Fibroblast of upper back skin (primary cell): ENCODE measurements around the gene SH3RF3.

Source experiments
- DNase-seq: peaks from one replicate; pipeline ENCODE4 v3.0.0-alpha.2; 2013

SH3RF3 gene

DNA sequence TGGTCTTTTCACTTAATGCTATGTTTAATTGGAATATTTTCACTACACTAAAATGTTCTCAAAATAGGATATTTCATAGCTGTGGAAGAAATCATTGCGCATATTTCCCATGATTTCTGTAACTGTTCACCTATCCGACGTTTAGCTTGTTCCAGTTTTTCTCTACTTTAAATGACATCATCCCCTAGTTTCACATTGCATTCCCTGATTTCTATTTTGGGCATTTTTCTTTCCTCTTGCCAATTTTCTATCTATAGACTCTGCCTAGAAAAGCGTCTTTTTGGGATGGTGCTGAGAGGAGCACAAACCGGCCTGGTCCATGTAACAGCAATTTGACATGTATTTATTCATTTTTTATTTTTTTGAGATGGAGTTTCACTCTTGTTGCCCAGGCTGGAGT lies 163.4 kb downstream of the SH3RF3 start:
- no peak for DNase-seq

DNA sequence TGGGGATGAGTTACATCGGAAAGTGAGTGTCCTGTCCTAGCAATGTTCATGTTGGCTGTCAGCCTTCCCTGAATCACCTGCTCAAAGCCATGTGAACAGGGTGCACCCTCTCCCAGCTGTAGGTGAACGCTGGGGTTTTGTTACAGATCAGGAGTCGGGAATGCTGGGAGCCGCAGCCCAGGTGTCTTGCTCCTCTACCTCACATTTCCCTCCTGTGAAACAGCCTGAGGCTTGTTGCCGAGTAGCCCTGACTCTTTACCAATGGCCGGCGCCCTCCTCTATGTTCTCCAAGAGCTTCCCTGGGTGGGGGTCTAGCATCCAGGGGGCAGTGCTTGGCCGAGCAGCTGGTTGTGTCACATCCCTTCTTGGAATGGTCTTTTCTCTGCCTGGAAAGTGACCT lies 164.7 kb downstream of the SH3RF3 start:
- no peak for DNase-seq

DNA sequence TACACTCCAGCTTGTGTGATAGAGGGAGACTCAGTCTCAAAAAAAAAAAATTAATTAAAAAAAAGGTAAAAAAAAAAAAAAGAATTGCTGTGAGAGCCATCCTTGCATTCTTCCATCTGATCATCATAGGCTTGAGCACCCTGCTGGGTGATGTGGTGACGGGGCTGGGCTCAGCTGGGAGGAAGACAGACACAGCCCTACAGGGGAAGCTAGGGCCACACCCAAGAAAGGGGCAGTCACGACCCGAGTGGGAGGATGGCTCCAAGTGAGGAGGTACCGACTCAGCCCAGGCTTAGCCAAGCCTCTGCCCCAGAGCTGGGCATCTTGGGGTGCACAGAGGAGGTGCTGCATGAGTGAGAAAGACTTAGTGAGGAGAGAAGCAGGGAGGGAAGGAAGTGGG lies 165.5 kb downstream of the SH3RF3 start:
- no peak for DNase-seq

DNA sequence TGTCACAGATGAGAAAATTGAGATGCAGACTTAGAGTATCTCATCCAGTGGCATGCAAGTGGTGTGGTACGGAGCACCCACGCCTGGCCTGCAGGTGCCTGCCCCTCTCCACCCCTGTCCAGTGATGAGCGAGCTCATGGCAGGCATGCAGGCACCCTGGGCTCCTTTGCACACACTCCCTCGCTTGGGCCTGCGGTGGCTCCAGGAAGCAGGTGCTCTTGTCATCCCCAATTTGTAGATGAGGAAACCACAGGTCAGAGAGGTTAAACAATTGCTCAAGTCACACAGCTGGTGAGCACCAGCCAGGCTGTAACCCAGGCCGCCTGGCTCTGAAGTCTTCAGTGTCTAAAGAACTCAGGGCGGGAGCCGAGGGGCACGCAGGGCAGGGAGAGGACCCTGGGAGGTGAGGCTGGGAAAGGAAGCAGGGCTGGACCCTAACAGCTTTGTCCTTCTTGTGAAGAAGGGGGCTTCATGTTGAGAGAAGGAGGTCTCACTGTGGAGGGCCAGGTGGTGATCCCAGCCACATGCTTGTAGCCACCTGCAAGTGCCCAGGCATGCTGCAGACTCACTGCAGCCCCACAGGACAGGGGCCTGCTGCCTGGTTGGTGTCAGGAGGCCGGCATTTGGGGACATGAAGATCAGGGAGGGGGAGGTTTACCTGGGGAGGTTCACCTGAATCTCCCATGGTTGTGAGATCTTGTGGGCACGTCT lies 166.2 kb downstream of the SH3RF3 start:
- no peak for DNase-seq

DNA sequence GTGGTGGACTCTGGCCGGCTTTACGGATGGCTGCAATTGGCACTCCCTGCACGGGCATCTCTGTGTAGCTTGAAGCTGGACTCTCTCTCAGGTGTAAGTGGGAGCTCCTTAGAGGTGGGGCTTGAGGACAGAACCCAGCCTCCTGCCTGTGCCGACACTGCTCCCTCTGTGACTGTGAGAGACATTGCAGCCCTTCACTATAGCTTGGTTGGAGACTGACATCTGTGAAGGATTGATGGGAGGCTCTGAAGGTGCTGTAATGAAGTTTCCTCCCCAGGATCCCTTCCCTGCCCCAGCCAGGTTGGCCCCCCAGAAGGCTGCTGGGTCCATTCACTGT lies 166.7 kb downstream of the SH3RF3 start:
- DNase-seq, result no peak

DNA sequence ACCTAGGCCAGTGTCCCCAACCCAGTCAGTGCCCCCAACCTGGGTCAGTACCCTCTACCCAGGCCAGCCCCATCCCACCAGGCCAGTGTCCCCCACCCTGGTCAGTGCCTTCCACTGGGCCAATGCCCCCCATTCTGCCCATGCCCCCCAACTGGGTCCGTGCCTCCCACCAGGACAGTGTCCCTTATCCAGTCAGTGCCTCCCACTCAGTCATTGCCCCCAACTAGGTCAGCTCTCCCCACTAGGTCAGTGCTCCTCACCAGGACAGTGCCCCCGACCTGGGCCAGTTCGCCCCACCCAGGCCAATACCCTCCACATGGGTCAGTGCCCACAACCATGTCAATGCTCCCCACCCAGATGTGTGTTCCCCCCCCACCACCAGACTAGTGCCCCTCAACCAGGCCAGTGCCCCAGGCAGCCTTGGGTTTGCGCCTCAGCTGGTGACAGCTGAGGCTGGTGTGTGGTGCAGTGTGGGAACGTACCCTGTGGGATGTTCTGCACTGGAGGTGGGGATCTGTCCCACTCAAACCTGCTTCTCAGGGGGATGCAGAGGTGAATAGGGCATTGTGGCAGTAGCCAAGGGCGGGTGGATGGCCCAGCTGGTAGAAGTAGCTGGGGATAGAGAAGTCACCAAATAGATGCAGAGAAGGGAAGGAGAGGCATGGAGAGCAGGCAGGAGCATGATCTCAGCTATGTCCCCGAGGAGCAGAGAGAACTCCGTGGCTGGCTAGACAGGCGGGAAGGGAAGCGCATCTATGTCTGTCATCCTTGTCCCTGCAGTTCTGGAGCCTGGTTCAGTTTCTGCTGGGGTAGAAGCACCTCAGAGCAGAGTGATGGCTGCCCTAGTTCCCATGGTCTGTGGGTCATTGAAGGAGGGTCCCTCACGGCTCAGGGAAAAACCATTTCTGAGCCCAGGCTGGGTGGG lies 168.8 kb downstream of the SH3RF3 start:
- DNase-seq, result no peak

DNA sequence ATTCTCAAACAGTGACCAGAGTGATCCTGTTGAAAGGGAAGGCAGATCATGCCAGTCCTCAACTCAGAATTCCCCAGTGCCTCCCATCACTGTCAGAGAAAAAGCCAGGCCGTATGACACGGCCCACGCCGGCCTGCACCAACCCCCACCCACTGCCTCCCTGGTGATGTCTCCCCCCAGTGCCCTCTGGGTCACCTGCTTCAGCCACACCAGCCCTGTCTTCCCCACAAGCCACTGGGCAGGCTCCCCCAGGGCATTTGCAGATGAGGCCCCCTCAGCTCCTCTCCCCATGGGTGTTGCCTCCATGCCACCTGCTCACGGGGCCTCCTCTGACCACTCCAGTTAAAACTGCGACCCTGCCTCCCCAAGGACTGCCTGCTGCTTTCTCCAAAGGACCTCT lies 169.8 kb downstream of the SH3RF3 start:
- DNase-seq, result no peak

DNA sequence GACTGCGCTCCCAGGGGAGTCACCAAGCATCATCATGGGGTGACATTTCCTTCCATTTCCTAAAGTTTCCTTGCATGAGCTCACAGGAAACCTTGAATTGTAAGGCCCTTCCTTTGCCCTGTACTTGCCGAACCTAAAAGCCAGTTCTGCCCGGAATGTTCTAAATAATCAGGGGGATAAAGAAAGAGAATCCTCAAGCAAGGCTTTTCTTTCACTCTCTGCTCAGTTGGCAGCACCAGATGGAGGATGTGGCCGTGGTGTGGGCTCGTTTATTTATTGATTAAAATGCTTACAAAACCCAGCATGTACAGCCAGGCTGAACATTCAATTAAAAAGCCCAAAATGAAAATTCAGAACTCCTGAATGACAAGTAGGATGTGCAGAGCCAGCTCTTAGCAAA lies 170.5 kb downstream of the SH3RF3 start:
- DNase-seq, result no peak

DNA sequence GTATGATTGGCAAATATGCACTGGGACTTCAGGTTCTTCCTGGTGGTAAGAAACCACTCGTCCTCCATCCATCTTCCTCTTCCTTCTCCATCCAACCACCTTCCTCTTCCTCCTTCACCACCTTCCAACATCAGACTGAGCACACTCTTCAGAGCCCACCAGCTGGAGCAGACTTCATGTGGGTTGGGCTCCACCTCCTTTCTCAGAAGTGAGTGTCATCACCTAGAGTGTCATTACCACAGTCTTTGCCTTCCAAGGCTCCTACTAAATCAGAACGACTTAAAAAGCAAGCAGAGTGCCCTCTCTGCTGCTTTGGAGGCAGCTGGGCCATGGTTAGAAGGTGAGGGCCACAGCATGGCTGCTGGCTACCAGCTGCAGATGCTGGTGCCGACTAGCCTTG lies 171.6 kb downstream of the SH3RF3 start:
- DNase-seq, result no peak

DNA sequence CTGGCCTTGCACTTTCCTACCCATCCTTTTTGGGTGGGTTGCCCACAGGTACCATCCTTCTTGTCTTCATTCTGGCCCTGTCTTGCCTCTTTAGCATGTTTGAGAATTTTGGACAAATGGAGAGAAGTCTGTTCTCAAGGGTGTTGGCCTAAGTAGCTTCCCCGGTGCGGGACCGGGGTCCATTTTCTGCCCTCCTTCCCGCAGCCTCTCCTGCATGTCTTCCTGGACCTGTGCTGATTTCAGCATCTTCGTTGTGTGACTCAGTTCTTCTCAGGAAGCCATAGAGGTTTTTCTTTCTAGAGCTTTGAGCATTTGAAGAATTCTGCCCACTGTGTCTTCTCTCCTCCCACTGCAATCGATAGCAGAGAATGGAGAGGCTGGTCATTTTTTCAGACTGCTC lies 172.7 kb downstream of the SH3RF3 start:
- DNase-seq, result no peak

DNA sequence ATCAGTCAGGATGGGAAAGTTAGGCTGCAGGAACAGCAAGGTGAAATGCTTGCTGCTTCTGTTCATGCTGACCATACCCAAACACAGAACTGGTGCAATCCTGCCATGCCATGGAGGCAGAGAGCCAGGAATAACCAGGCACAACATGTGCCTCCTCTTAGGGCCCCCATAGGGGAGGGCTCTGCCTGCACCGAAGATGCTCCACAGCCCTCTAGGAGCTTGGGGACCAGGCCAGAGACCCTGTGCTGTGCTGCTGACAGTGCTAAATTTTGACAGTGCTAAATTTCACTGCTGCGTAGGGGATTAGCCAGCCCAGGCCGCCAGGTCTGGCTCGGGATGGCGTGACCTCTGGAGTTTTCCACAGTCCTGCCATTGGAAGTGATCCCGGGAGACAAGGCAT lies 173.3 kb downstream of the SH3RF3 start:
- no peak for DNase-seq

DNA sequence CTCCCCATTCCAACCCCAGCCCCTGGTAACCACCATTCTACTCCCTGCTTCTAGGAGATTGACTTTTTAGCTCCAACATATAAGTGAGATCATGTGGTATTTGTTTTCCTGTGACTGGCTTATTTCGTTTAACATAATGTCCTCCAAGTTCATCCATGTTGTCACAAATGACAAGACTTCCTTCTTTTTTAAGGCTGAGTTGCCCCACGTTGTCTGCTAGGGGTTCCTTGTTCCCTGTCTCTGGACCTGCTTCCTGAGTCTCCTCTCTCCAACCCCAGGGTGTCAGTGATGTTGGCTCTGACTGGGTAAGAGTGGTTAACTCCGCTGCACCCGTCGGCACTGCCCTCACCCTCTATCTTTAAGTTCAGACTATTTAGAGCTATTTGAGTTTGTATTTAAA lies 175.2 kb downstream of the SH3RF3 start:
- no peak for DNase-seq

DNA sequence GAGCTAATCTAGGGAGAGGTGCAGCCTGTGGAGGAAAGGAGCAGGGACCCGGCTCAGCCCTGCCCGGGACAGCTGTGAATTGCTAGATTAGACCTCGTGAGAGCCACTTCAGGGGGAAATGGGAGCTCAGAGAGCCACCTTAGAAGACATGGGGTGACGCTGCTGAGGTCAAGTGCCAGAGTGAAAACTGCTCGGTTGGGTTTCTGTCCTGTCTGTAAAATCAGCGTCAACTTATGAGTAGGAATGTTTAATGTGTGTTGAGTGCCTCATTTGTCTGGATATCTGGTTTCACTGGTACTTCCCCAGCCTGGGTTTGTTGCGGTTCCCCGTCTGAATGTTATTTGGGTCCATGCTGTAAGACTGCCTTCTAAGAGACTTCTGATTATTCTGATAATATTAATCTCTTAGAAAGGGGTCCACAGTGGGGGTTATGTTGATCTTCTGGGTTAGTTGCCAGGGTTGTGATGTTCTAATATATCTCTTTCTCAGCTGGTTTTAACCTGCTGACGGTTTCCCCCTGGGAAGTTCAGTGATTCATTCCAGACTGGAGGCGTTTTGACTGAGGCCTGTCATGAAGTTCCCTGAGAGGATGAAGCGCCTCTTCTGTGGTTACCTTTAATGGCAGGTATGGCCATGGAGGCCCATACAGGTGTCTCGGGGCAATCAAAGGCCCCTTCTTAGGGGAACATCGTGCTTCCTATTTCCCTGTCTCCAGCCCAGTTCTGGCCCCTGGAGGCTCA lies 175.9 kb downstream of the SH3RF3 start:
- DNase-seq, result no peak

DNA sequence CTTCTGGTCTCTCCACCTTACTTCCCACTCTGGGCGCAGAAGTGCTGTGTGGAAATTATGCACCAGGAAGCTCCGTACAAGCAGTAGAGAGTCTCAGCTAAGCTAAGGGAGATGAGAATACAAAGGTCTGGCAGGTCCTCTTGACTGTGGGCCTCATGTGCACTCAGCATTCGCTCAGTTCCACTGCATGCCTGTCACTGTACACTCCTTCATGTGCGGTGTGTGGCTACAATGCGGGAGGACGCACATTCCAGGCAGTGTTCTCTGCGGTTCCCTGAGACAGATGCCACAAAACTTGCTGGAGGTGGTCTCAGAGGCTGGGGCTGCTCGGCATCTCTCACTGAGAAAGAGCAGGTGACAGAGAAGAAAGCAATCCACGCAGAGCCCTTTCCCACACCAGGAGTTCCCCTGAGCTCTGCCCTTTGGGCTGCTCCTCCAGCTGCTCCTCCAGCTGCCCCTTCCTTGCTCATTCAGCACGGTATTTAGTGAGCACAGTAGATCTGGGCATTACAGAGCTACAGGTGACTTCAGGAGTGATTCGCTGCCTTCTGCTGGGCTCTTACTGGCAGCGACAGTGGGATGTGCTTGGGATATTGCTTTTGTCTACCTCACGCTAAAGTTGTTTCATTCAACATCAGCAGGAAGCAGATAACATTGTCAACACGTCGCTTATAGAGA lies 176.6 kb downstream of the SH3RF3 start:
- no peak for DNase-seq

DNA sequence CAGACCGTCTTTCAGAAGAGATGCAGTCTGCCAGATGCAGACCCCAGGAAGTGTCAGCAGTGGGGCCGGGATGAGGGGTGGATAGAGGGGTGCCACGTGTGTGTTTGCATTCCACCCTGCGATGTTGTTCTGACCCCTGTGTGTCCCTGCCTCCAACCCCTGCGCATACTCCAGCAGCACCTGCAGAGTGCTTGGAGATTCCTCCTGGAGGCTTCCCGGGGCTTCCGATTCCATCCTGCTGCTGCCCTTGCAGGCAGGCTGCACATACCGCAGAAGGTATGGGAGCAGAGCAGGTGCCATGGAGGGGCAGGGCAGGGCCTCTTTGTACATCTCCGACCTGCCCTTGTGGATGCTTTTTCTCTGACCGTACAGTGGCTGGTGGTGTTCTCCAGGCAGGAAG lies 177.2 kb downstream of the SH3RF3 start:
- DNase-seq, result no peak

DNA sequence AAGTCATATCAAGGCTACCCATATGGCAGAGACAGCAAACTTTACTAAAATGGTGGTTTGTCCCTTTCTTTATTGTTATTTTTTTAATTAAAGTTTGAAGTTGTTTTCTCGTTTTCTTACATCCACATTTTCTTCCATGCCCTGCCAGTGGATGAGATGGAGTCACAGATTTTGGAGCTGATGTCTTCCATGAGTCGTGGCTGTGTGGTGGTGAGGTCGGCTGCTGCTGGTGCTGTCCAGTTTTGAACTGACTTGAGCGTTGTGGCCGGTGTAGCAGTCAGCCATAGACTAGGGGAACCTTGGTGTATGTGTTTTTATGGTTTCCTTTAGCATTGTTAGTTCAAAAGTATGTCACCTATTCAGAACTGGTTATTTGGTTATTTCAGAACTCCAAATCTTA lies 182.8 kb downstream of the SH3RF3 start:
- no peak for DNase-seq

DNA sequence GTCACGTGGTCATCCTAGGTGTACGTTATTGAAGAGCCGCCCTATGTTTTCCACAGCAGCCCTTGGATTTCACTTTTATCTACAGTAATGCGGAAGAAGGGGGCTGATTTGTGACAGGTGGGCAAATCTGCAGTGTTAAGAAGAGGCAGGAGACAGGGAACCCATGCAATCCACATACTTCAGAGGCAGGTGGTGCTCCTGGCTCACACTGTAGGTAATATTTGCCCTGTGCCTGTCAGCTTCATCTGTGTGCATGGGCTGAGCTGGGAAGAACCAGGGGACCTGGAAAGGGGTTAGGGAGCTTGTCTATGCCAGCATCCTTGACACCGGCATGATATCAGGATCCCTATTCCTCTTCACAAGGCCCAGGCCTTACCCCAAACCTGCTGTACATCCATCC lies 183.9 kb downstream of the SH3RF3 start:
- DNase-seq, result no peak

DNA sequence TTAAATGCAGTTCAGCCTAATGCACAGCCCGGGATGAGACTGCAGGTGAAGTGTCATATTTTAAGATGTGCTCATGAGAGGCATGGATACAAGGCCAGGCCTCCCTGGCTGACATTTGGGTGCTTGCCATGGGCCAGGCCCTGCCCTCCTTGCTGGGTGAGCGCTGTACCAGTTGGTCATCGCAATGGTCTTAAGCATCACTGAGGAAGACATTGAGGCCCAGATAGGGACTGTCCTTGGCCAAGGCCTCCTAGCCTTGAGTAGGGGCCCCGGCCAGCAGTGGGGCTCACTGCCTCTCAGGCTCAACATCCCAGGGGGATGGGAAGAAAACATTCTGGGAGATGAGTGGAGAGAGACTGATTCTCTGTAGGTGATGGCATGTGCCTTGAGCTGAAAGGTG lies 184.3 kb downstream of the SH3RF3 start:
- no peak for DNase-seq

DNA sequence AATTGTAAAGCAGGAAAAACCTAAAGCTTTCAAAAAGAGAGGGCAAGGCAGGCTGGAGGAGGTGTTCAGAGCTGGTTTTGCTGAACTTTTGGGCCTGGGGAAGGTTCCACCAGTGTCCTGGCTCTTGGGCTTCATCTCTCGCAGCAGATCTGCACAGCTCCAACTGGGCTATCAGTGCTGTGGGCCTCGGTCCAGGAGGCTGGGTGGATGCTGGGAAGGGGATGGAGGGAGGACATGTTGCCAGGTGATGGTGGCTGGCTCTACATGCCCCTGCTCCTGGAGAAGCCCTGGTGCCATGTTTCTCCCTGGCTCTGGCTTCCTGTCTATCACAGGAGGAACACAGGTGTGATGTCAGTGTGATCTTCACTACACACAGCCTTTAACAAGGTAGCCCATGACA lies 187.1 kb downstream of the SH3RF3 start:
- DNase-seq, result no peak

DNA sequence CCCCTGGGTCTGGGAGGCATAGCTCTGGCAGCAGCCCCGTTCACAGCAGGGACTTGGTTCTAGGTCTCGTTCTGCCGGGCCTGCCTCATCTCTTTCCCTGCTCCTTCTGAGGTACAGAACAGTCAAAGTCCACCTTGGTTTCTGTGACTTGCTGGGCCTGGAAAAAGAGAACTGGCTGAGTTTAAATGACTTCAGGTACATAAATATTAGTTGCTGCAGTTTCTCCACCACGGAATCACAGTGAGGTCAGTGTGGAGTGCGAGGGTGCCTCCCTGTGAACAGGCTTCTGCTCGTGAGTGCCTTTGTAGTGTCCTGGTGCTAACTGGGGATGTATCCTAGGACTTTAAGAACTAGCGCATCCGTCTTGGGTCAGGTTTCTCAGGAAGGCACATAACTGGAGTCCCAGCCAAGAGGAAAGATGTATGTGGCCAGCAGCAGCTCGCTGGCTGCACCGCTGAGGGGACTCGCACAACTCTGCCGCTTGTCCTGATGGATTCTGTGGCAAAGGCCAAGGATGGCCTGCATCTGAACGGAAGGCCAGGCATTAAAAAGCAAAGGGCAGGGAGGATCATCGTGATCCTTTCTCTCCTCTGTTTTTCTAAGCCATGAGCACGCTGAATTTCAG lies 188.6 kb downstream of the SH3RF3 start:
- no peak for DNase-seq

DNA sequence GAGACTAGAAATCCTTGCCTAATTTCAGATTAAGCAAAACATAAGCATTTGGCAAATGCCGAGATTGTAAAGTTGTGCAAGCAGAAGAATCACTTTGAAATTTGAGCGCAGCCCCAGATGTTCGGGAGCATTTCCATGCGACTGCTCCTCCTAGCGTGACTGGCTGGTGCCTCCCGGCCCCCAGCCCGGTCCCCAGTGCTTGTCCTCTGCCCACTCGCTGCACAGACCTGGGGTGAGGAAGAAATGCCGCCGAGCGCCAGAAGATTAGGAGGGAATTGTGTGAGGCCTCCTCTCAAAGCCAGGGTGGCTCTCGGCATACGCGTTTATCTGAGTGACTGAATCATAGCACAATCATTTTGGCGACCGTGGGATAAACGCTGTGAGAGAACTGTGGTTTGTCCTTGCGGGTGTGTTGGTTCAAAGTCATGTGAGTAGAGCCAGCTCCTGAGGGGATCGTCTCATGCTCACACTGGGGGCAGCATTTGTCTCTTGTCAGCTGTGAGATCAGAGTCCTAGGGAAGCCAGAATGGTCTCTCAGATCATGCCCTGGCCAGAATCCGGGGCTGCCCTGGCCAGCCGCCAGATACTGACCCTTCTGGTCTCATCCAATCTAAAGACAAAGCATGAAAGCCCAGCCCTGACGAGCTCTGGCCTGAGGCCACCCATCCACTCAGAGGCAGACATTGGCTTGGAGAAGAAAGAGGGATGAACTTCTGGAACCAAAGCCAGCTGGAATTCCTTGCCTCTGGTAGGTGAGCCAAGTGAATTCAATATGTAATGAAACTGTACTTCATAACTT lies 189.3 kb downstream of the SH3RF3 start:
- peak; percentile 84 for DNase-seq

DNA sequence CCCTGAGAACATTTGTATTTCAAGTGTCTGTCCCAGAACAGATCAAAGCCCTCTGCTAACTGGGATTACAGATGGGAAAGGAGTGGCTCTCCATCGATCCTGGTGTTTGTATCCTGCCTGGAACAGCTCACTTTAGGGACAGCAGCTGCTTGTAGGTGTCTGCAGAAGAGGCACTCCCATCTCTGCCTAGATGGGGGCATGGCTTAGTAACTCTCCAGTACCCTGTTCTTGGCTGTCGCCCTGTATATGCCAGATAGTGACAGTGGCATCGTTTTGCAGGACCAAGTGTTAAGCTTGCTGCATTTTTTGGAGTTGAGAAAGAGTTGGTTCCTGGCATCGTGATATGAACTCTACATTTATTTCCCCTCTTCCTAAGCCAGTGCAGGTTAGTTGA lies 189.9 kb downstream of the SH3RF3 start:
- no peak for DNase-seq
